BLaER1 treated with 17β-estradiol and CSF1 and Interleukin-3, amounts not matched to agents 10 nM and 100 nM (cell line): ENCODE data around the gene ZBTB7C.

Source experiments
- H3K27ac ChIP-seq, 11 experiments: shearing (Covaris generic); formaldehyde crosslinking; 2 replicates each; pipeline ENCODE4 v1.8.1; 2022
- H3K27me3 ChIP-seq, 11 experiments: shearing (Covaris generic); formaldehyde crosslinking; 2 replicates each; pipeline ENCODE4 v1.8.1; 2022
- H3K36me3 ChIP-seq, 11 experiments: shearing (Covaris generic); formaldehyde crosslinking; 2 replicates each; pipeline ENCODE4 v1.8.1; 2022
- H3K4me1 ChIP-seq, 10 experiments: shearing (Covaris generic); formaldehyde crosslinking; 2 replicates each; pipeline ENCODE4 v1.8.1; 2022
- H3K4me2 ChIP-seq, 11 experiments: shearing (Covaris generic); formaldehyde crosslinking; 2 replicates each; pipeline ENCODE4 v1.8.1; 2022
- H3K4me3 ChIP-seq, 10 experiments: shearing (Covaris generic); formaldehyde crosslinking; 2 replicates each; pipeline ENCODE4 v1.8.1; 2022
- H3K9ac ChIP-seq, 11 experiments: shearing (Covaris generic); formaldehyde crosslinking; 2 replicates each; pipeline ENCODE4 v1.8.1; 2022
- H3K9me3 ChIP-seq, 11 experiments: shearing (Covaris generic); formaldehyde crosslinking; replicated peaks in 1 of 11; 2 replicates each; pipeline ENCODE4 v1.8.1; 2022
- H4K20me1 ChIP-seq, 11 experiments: shearing (Covaris generic); formaldehyde crosslinking; 2 replicates each; pipeline ENCODE4 v1.8.1; 2022
- Cebpa-rat ChIP-seq, 11 experiments: shearing (Covaris generic); IDR thresholded peaks; 2 replicates each; pipeline ENCODE4 v1.8.1; 2022

Gene ZBTB7C

GRCh38 chr18:48046843-48047242 is 362.3 kb downstream of the ZBTB7C start:
- Histone ChIP-seq H4K20me1 (no peaks in the 10 kb centered on the region), H3K4me1 (no peaks in the 10 kb centered on the region), H3K27me3 (no peaks in the 10 kb centered on the region), H3K4me3 (no peak overlapping the region), H3K9me3 (peaks cover 0 to 14% (median 7%) of the 10 kb centered on the region in 11 experiments; a peak in 10 of 22 replicates), H3K4me2 (no peak overlapping the region), H3K9ac (no peak overlapping the region), H3K36me3 (no peaks in the 10 kb centered on the region), H3K27ac (no peak overlapping the region)
- TF ChIP-seq Cebpa-rat (IDR thresholded peaks at IDR 0.05), result no peak

- H4K20me1 ChIP-seq, result no peaks in the 10 kb centered on the region
- H3K4me2 ChIP-seq, result no peak overlapping the region
- peaks cover 0 to 14% (median 7%) of the 10 kb centered on the region in 11 experiments; a peak in 10 of 22 replicates for H3K9me3 ChIP-seq
- no peak overlapping the region for H3K9ac ChIP-seq
- no peak overlapping the region for H3K4me3 ChIP-seq
- H3K27me3 ChIP-seq, result no peaks in the 10 kb centered on the region
- no peaks in the 10 kb centered on the region for H3K4me1 ChIP-seq
- no peak overlapping the region for H3K27ac ChIP-seq
- no peak for TF ChIP-seq Cebpa-rat (IDR thresholded peaks at IDR 0.05)
- H3K36me3 ChIP-seq, result no peaks in the 10 kb centered on the region
Measured at GRCh38 chr18:48045744-48046143, 363.4 kb downstream of the ZBTB7C start.

- Histone ChIP-seq H3K36me3 (no peaks in the 10 kb centered on the region), H3K27ac (no peak overlapping the region), H3K4me1 (no peaks in the 10 kb centered on the region), H3K4me3 (no peak overlapping the region), H3K9ac (no peak overlapping the region), H3K27me3 (no peaks in the 10 kb centered on the region), H3K4me2 (no peak overlapping the region), H4K20me1 (no peaks in the 10 kb centered on the region), H3K9me3 (peaks cover 0 to 14% (median 7%) of the 10 kb centered on the region in 11 experiments; a peak in 10 of 22 replicates)
- no peak for TF ChIP-seq Cebpa-rat (IDR thresholded peaks at IDR 0.05)
Measured at GRCh38 chr18:48044944-48045343, 364.2 kb downstream of the ZBTB7C start.

- no peaks in the 10 kb centered on the region for H3K36me3 ChIP-seq
- H3K4me1 ChIP-seq, result no peaks in the 10 kb centered on the region
- H3K27me3 ChIP-seq, result no peaks in the 10 kb centered on the region
- no peaks in the 10 kb centered on the region for H4K20me1 ChIP-seq
- H3K4me2 ChIP-seq, result no peak overlapping the region
- TF ChIP-seq Cebpa-rat (IDR thresholded peaks at IDR 0.05), result no peak
- peaks cover 0 to 14% (median 7%) of the 10 kb centered on the region in 11 experiments; a peak in 10 of 22 replicates for H3K9me3 ChIP-seq
- no peak overlapping the region for H3K4me3 ChIP-seq
- H3K9ac ChIP-seq, result no peak overlapping the region
- H3K27ac ChIP-seq, result no peak overlapping the region
Measured at GRCh38 chr18:48043166-48043565, 366.0 kb downstream of the ZBTB7C start.

- peaks cover 0 to 14% (median 7%) of the 10 kb centered on the region in 11 experiments; a peak in 10 of 22 replicates for H3K9me3 ChIP-seq
- H3K9ac ChIP-seq, result no peak overlapping the region
- H3K27me3 ChIP-seq, result no peaks in the 10 kb centered on the region
- no peak overlapping the region for H3K27ac ChIP-seq
- H3K4me1 ChIP-seq, result no peaks in the 10 kb centered on the region
- no peak overlapping the region for H3K4me2 ChIP-seq
- no peak for TF ChIP-seq Cebpa-rat (IDR thresholded peaks at IDR 0.05)
- no peak overlapping the region for H3K4me3 ChIP-seq
- H4K20me1 ChIP-seq, result no peaks in the 10 kb centered on the region
- no peaks in the 10 kb centered on the region for H3K36me3 ChIP-seq
Measured at GRCh38 chr18:48042431-48042830, 366.8 kb downstream of the ZBTB7C start.

- Histone ChIP-seq H3K9ac (no peak overlapping the region), H3K36me3 (no peaks in the 10 kb centered on the region), H3K27me3 (no peaks in the 10 kb centered on the region), H4K20me1 (0 out of 22 replicates have a peak, but pooled peaks cover 0 to 3% (median 0%) of the 10 kb centered on the region in 11 experiments), H3K4me1 (no peaks in the 10 kb centered on the region), H3K4me3 (no peak overlapping the region), H3K9me3 (peaks cover 0 to 13% (median 7%) of the 10 kb centered on the region in 11 experiments; a peak in 10 of 22 replicates), H3K4me2 (no peak overlapping the region), H3K27ac (no peak overlapping the region)
- no peak for TF ChIP-seq Cebpa-rat (IDR thresholded peaks at IDR 0.05)
Measured at GRCh38 chr18:48040457-48041110, 368.6 kb downstream of the ZBTB7C start.

- H4K20me1 ChIP-seq, result 0 out of 22 replicates have a peak, but pooled peaks cover 0 to 7% (median 0%) of the 10 kb centered on the region in 11 experiments
- TF ChIP-seq Cebpa-rat (IDR thresholded peaks at IDR 0.05), result no peak
- H3K27ac ChIP-seq, result no peak overlapping the region
Measured at GRCh38 chr18:48039769-48040215, 369.4 kb downstream of the ZBTB7C start.

GRCh38 chr18:48038636-48039035 is 370.5 kb downstream of the ZBTB7C start:
- H3K4me1 ChIP-seq, result no peaks in the 10 kb centered on the region
- H3K9me3 ChIP-seq, result peaks cover 0 to 9% (median 5%) of the 10 kb centered on the region in 11 experiments; a peak in 9 of 22 replicates
- TF ChIP-seq Cebpa-rat (IDR thresholded peaks at IDR 0.05), result no peak
- 0 out of 22 replicates have a peak, but pooled peaks cover 0 to 7% (median 0%) of the 10 kb centered on the region in 11 experiments for H4K20me1 ChIP-seq
- H3K27ac ChIP-seq, result no peak overlapping the region
- H3K4me2 ChIP-seq, result no peak overlapping the region
- no peaks in the 10 kb centered on the region for H3K36me3 ChIP-seq
- H3K9ac ChIP-seq, result no peak overlapping the region
- no peaks in the 10 kb centered on the region for H3K27me3 ChIP-seq
- H3K4me3 ChIP-seq, result no peak overlapping the region

More at GRCh38 chr18:48039769-48040215, 369.4 kb downstream of the ZBTB7C start:
- Histone ChIP-seq H3K27me3 (no peaks in the 10 kb centered on the region), H3K4me2 (no peak overlapping the region), H3K4me1 (no peaks in the 10 kb centered on the region), H3K4me3 (no peak overlapping the region), H3K36me3 (no peaks in the 10 kb centered on the region), H3K9me3 (peaks cover 0 to 13% (median 5%) of the 10 kb centered on the region in 11 experiments; a peak in 9 of 22 replicates), H3K9ac (no peak overlapping the region)

GRCh38 chr18:48037481-48038271 is 371.5 kb downstream of the ZBTB7C start:
- Histone ChIP-seq H3K4me3 (no peak overlapping the region), H3K9ac (no peak overlapping the region), H3K9me3 (no peaks in the 10 kb centered on the region), H3K4me2 (no peak overlapping the region), H3K27me3 (no peaks in the 10 kb centered on the region), H4K20me1 (0 out of 22 replicates have a peak, but pooled peaks cover 0 to 7% (median 0%) of the 10 kb centered on the region in 11 experiments), H3K27ac (no peak overlapping the region), H3K4me1 (no peaks in the 10 kb centered on the region), H3K36me3 (no peaks in the 10 kb centered on the region)
- no peak for TF ChIP-seq Cebpa-rat (IDR thresholded peaks at IDR 0.05)
